ENCODE data around the gene CALCOCO2. TPM values are rescaled to one million over a fixed set of nuclear protein-coding genes. Genes with fewer than 3 reads are reported as not detected.

Gene CALCOCO2
- polyA plus RNA-seq, 3 donors: 47.7 to 118 (median 96.0) TPM

- no peak overlapping the region for H3K27ac ChIP-seq (ENCODE audit: low read depth, low read length)
- WGBS, 3 donors: 58 to 84% (median 68%) methylated on average over 9 of the region's 9 CpGs
Observed at GRCh38 chr17:48905987-48906515, 75.2 kb downstream of the CALCOCO2 start.

GRCh38 chr17:48907713-48908046 is 76.8 kb downstream of the CALCOCO2 start:
- 38 to 45% (median 42%) methylated on average over 2 of the region's 2 CpGs for WGBS, 3 donors
- H3K27ac ChIP-seq (ENCODE audit: low read depth, low read length): no peak overlapping the region

- WGBS, 3 donors: 0 to 1% (median 0%) methylated on average over 33 to 80 of the region's 81 CpGs
- H3K27ac ChIP-seq (ENCODE audit: low read depth, low read length): no peak within 1 kb of the TSS
Observed at GRCh38 chr17:48908047-48908843, 77.4 kb downstream of the CALCOCO2 start, which contains the start of gene UBE2Z. TSS of gene UBE2Z (plus strand) at chr17:48908407. CDS start at chr17:48908504, 97 bp downstream.

DNA sequence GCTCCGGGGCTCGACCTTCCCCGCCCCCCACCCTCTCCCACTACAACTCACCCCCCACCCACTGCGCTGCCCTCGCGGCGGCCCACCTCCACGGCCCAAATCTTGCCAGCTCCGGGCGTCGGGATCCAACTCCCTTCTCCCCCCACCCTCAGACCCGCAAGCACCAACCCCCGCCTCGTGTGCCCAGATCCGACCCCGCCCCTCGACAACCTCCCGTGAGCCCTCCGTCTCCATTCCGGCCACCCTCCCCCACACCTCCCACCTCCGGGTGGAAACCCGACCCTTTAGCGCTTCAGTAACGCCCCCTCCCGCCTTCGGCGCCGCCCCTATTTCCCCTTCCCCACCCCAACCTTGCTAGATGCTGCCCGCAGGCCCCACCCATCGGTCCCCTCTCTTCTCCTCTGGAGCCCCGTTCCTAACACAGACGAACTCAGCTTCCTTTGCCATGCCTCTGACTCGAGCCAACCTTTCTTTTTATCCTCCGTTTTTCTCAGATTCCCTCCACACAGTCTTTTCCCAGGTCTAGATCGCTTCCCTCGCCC is 78.1 kb downstream of the CALCOCO2 start:
- WGBS, 3 donors: 2% methylated on average over 25 to 36 of the region's 36 CpGs
- no peak overlapping the region for H3K27ac ChIP-seq (ENCODE audit: low read depth, low read length)

- WGBS, 3 donors: 51 to 61% (median 51%) methylated on average over 4 of the region's 4 CpGs
- H3K27ac ChIP-seq (ENCODE audit: low read depth, low read length): no peak overlapping the region
Observed at GRCh38 chr17:48909783-48910182, 78.9 kb downstream of the CALCOCO2 start.

- no peak overlapping the region for H3K27ac ChIP-seq (ENCODE audit: low read depth, low read length)
- 48 to 70% (median 68%) methylated on average over 2 of the region's 2 CpGs for WGBS, 3 donors
Observed at GRCh38 chr17:48910370-48910769, 79.5 kb downstream of the CALCOCO2 start.

GRCh38 chr17:48912476-48912875 is 81.6 kb downstream of the CALCOCO2 start:
- 93% methylated on average over 2 of the region's 2 CpGs for WGBS, 3 donors
- H3K27ac ChIP-seq (ENCODE audit: low read depth, low read length): no peak overlapping the region

Other genes starting within 250 kb of the CALCOCO2 start
- gene HOXB3, start 240.8 kb upstream of the CALCOCO2 start, polyA plus RNA-seq: 10 to 100 TPM in 1 of 3 donors, 1 to 10 TPM in 2; 2.6 to 10.2 (median 9.6) TPM
- 1 to 10 TPM in 2 of 3 donors, under 1 TPM in 1; 0.59 to 3.9 (median 2.2) TPM for gene HOXB5, start 237.3 kb upstream of the CALCOCO2 start, polyA plus RNA-seq
- gene HOXB6, start 226.0 kb upstream of the CALCOCO2 start, polyA plus RNA-seq: 10 to 100 TPM in 2 of 3 donors, 1 to 10 TPM in 1; 1.8 to 14.7 (median 10.4) TPM
- gene HOXB7, start 220.0 kb upstream of the CALCOCO2 start, polyA plus RNA-seq: 10 to 100 TPM in 2 of 3 donors, 1 to 10 TPM in 1; 1.6 to 18.1 (median 14.6) TPM
- 1 to 10 TPM in 2 of 3 donors, under 1 TPM in 1; 0.76 to 8.3 (median 6.9) TPM for gene HOXB8, start 215.7 kb upstream of the CALCOCO2 start, polyA plus RNA-seq
- gene HOXB9, start 204.7 kb upstream of the CALCOCO2 start, polyA plus RNA-seq: 1 to 10 TPM in 1 of 3 donors, under 1 TPM in 2; 0.15 to 1.0 (median 0.97) TPM
- not detected for gene PRAC1, start 108.5 kb upstream of the CALCOCO2 start, polyA plus RNA-seq
- gene PRAC2, start 107.8 kb upstream of the CALCOCO2 start, polyA plus RNA-seq: not detected
- not detected for gene HOXB13, start 102.3 kb upstream of the CALCOCO2 start, polyA plus RNA-seq
- gene TTLL6, start 13.8 kb upstream of the CALCOCO2 start, polyA plus RNA-seq: under 1 TPM; 0.21 to 0.31 (median 0.22) TPM
- 100 to 1,000 TPM; 150 to 279 (median 224) TPM for gene ATP5MC1, start 61.8 kb downstream of the CALCOCO2 start, polyA plus RNA-seq
- gene UBE2Z, start 77.4 kb downstream of the CALCOCO2 start, polyA plus RNA-seq: 10 to 100 TPM; 21.4 to 36.8 (median 36.3) TPM
- gene SNF8, start 113.8 kb downstream of the CALCOCO2 start, polyA plus RNA-seq: 100 to 1,000 TPM in 2 of 3 donors, 10 to 100 TPM in 1; 71.0 to 172 (median 149) TPM
- not detected for gene GIP, start 137.6 kb downstream of the CALCOCO2 start, polyA plus RNA-seq
- under 1 TPM in 1 of 3 donors, not detected in 2; 0.01 TPM for gene IGF2BP1, start 166.3 kb downstream of the CALCOCO2 start, polyA plus RNA-seq

Data from adipose tissue (tissue), 3 donors.